Upper lobe of left lung (tissue), 4 donors: ENCODE measurements around the gene TAF4.

ENCODE experiments used
- CTCF ChIP-seq, 6 experiments: fragments of 450-650 bp in 4 of 6; fragments of 200-600 bp in 2 of 6; sonication (generic) in 2 of 6; IDR thresholded peaks; one replicate each; pipeline ENCODE4 v1.5.1; 2016 to 2019; ENCODE audit warnings: antibody characterized with exemption in 6 of 6
- EP300 ChIP-seq, 4 donors: sonication (generic); formaldehyde crosslinking; IDR thresholded peaks; one replicate each; pipeline ENCODE4 v1.5.1; 2017; ENCODE audit warnings: antibody characterized with exemption in 4 of 4, control low read depth in 2 of 4
- POLR2A ChIP-seq, 4 donors: fragments of 450-650 bp; IDR thresholded peaks; one replicate each; pipeline ENCODE4 v1.5.1; 2016 to 2017; ENCODE audit warnings: antibody characterized with exemption in 4 of 4, mild to moderate bottlenecking in 2 of 4
- POLR2AphosphoS5 ChIP-seq, 2 donors: sonication (generic); formaldehyde crosslinking; IDR thresholded peaks; one replicate each; pipeline ENCODE4 v1.5.1; 2017; ENCODE audit warnings: antibody characterized with exemption in 2 of 2

- no peak for TF ChIP-seq POLR2AphosphoS5 (IDR thresholded peaks at IDR 0.05)
- TF ChIP-seq POLR2A (IDR thresholded peaks at IDR 0.05) = no peak
- no peak for TF ChIP-seq CTCF (IDR thresholded peaks at IDR 0.05)
- no peak for TF ChIP-seq EP300 (IDR thresholded peaks at IDR 0.05)
These were observed 109.8 kb downstream of the TAF4 start for GRCh38 chr20:61955668-61956395.
